H9 (cell line): ENCODE results near the gene POFUT2. TPM values are rescaled to one million over a fixed set of nuclear protein-coding genes. Genes with fewer than 3 reads are reported as not detected.

Experiments used
- DNase-seq: peaks from one replicate; pipeline ENCODE4 v3.0.0-alpha.2; 2017
- H2AFZ ChIP-seq: one replicate; pipeline ENCODE4 v1.6.1; 2013; ENCODE audit warnings: mild to moderate bottlenecking, low read length, control low read depth, moderate library complexity
- H2AK5ac ChIP-seq: 2 replicates; pipeline ENCODE4 v1.6.1; 2013; ENCODE audit warnings: low read length, control low read depth, mixed read lengths; ENCODE audit not compliant: insufficient read length
- H2BK120ac ChIP-seq: one replicate; pipeline ENCODE4 v1.6.1; 2013; ENCODE audit warnings: low read depth, mild to moderate bottlenecking, low read length, control low read depth, inconsistent platforms; ENCODE audit not compliant: poor library complexity, severe bottlenecking
- H2BK12ac ChIP-seq: 2 replicates; pipeline ENCODE4 v1.6.1; 2013; ENCODE audit warnings: low read length, control low read depth, mixed read lengths, low read depth; ENCODE audit not compliant: insufficient read length
- H2BK15ac ChIP-seq: 2 replicates; pipeline ENCODE4 v1.6.1; 2013; ENCODE audit warnings: low read depth, low read length, control low read depth
- H2BK20ac ChIP-seq: one replicate; pipeline ENCODE4 v1.6.1; 2013; ENCODE audit warnings: low read depth, mild to moderate bottlenecking, low read length, control low read depth, inconsistent platforms; ENCODE audit not compliant: poor library complexity, severe bottlenecking
- H2BK5ac ChIP-seq: 2 replicates; pipeline ENCODE4 v1.6.1; 2013; ENCODE audit warnings: low read length, control low read depth, mixed read lengths; ENCODE audit not compliant: insufficient read length
- H3K14ac ChIP-seq: 2 replicates; pipeline ENCODE4 v1.6.1; 2013; ENCODE audit warnings: low read length, control low read depth; ENCODE audit not compliant: insufficient read depth
- H3K18ac ChIP-seq: 2 replicates; pipeline ENCODE4 v1.6.1; 2013; ENCODE audit warnings: low read depth, mild to moderate bottlenecking, mixed read lengths, low read length, control low read depth; ENCODE audit not compliant: insufficient read length
- H3K23ac ChIP-seq: 2 replicates; pipeline ENCODE4 v1.6.1; 2013; ENCODE audit warnings: low read length, control low read depth, mixed read lengths, low read depth; ENCODE audit not compliant: insufficient read length
- H3K23me2 ChIP-seq: 2 replicates; pipeline ENCODE4 v1.6.1; 2013; ENCODE audit warnings: low read depth, mild to moderate bottlenecking, mixed read lengths, low read length, control low read depth; ENCODE audit not compliant: insufficient read length, poor library complexity, severe bottlenecking
- H3K27ac ChIP-seq: 2 replicates; pipeline ENCODE4 v1.5.1; 2013; ENCODE audit warnings: low read length, control low read depth, mixed read lengths, low read depth; ENCODE audit not compliant: insufficient read length
- H3K27me3 ChIP-seq: 2 replicates; pipeline ENCODE4 v1.6.1; 2013; ENCODE audit warnings: low read length, control low read depth, inconsistent platforms; ENCODE audit not compliant: insufficient read depth
- H3K4ac ChIP-seq: 2 replicates; pipeline ENCODE4 v1.6.1; 2013; ENCODE audit warnings: low read depth, mild to moderate bottlenecking, control low read depth, inconsistent platforms, low read length, moderate library complexity
- H3K4me1 ChIP-seq: 2 replicates; pipeline ENCODE4 v1.6.1; 2013; ENCODE audit warnings: low read length, control low read depth, inconsistent platforms; ENCODE audit not compliant: insufficient read depth
- H3K4me2 ChIP-seq: 2 replicates; pipeline ENCODE4 v1.6.1; 2013; ENCODE audit warnings: low read length, control low read depth, mixed read lengths; ENCODE audit not compliant: insufficient read length, insufficient read depth
- H3K56ac ChIP-seq: 2 replicates; pipeline ENCODE4 v1.6.1; 2013; ENCODE audit warnings: low read depth, mild to moderate bottlenecking, mixed read lengths, low read length, control low read depth; ENCODE audit not compliant: insufficient read length
- H3K79me1 ChIP-seq: 2 replicates; pipeline ENCODE4 v1.6.1; 2013; ENCODE audit warnings: low read depth, mild to moderate bottlenecking, moderate library complexity, low read length, control low read depth, inconsistent platforms; ENCODE audit not compliant: insufficient read depth, poor library complexity, severe bottlenecking
- H3K79me2 ChIP-seq: 2 replicates; pipeline ENCODE4 v1.6.1; 2013; ENCODE audit warnings: low read length, control low read depth, inconsistent platforms; ENCODE audit not compliant: insufficient read depth
- H3K9ac ChIP-seq: 2 replicates; pipeline ENCODE4 v1.6.1; 2013; ENCODE audit warnings: low read length, control low read depth, mixed read lengths; ENCODE audit not compliant: insufficient read length; ENCODE audit errors: extremely low read depth
- H3K9me3 ChIP-seq: one replicate; pipeline ENCODE4 v1.6.1; 2013; ENCODE audit warnings: low read depth, low read length, inconsistent platforms; ENCODE audit not compliant: control insufficient read depth
- H3T11ph ChIP-seq: one replicate; pipeline ENCODE4 v1.6.1; 2013; ENCODE audit warnings: mild to moderate bottlenecking, low read length, control low read depth, inconsistent platforms
- H4K20me1 ChIP-seq: one replicate; pipeline ENCODE4 v1.6.1; 2013; ENCODE audit not compliant: control insufficient read depth, insufficient read length, insufficient read depth
- H4K5ac ChIP-seq: 2 replicates; pipeline ENCODE4 v1.6.1; 2013; ENCODE audit warnings: low read depth, mild to moderate bottlenecking, mixed read lengths, low read length, control low read depth; ENCODE audit not compliant: insufficient read length
- H4K8ac ChIP-seq: replicated peaks from 2 replicates; pipeline ENCODE4 v1.6.1; 2013; ENCODE audit warnings: low read length, control low read depth, mixed read lengths, low read depth; ENCODE audit not compliant: insufficient read length
- H4K91ac ChIP-seq: 2 replicates; pipeline ENCODE4 v1.6.1; 2013; ENCODE audit warnings: low read depth, mild to moderate bottlenecking, moderate library complexity, mixed read lengths, low read length, control low read depth; ENCODE audit not compliant: insufficient read length
- H3K27ac Mint-ChIP-seq, 3 experiments: 2 replicates in 2 of 3; 3 replicates in 1 of 3; pipeline ENCODE4 v1.8.0; 2020 to 2021; ENCODE audit warnings: mixed read lengths in 3 of 3, mild to moderate bottlenecking in 1 of 3, moderate library complexity in 1 of 3
- H3K27me3 Mint-ChIP-seq: 2 replicates; pipeline ENCODE4 v1.8.0; 2021; ENCODE audit warnings: low read depth, mild to moderate bottlenecking, moderate library complexity, mixed read lengths
- H3K36me3 Mint-ChIP-seq, 3 experiments: 2 replicates in 2 of 3; 3 replicates in 1 of 3; pipeline ENCODE4 v1.8.0; 2020 to 2021; ENCODE audit warnings: low read depth in 3 of 3, mixed read lengths in 3 of 3; ENCODE audit not compliant: insufficient read depth in 1 of 3
- H3K4me1 Mint-ChIP-seq, 2 experiments: 2 replicates each; pipeline ENCODE4 v1.8.0; 2020; ENCODE audit warnings: mixed read lengths in 2 of 2
- H3K4me3 Mint-ChIP-seq, 2 experiments: 2 replicates in 1 of 2; 3 replicates in 1 of 2; pipeline ENCODE4 v1.8.0; 2020 to 2021; ENCODE audit warnings: mild to moderate bottlenecking in 2 of 2, mixed read lengths in 2 of 2, moderate library complexity in 1 of 2
- H3K9me3 Mint-ChIP-seq, 2 experiments: 2 replicates in 1 of 2; 3 replicates in 1 of 2; pipeline ENCODE4 v1.8.0; 2020; ENCODE audit warnings: mild to moderate bottlenecking in 2 of 2, mixed read lengths in 2 of 2, moderate library complexity in 1 of 2
- WGBS: extraction: QIAGEN DNeasy Blood & Tissue Kit; methylation state at CpG from one replicate; pipeline ENCODE4 v1.1.7; 2013; ENCODE audit warnings: missing lambda C conversion rate, low lambda C conversion rate, mixed read lengths; ENCODE audit not compliant: insufficient read length; ENCODE audit errors: extremely low coverage; 5-methylcytosine and 5-hydroxymethylcytosine counted together
- total RNA-seq: library from RNA; stranded (reverse); gene quantifications from 2 replicates; pipeline ENCODE4 v1.2.1, GENCODE V29; 2021
- TF ChIP-seq, protein P1 (sequence below): fragments of 200-600 bp; sonication (generic); conservative IDR thresholded peaks from 3 replicates; pipeline ENCODE4 v1.8.0; 2021; ENCODE audit warnings: antibody characterized with exemption, mild to moderate bottlenecking

The POFUT2 gene
- total RNA-seq, 1 experiment from 2014 or later = 34.8 TPM

- peaks cover 2% of the 10 kb centered on the region for H3K23me2 ChIP-seq
- H2AK5ac ChIP-seq = no peak overlapping the region
- no peak overlapping the region for H4K5ac ChIP-seq
- Mint-ChIP-seq H3K9me3 (peaks cover 10 to 17% of the 10 kb centered on the region in 2 experiments), H3K4me3 (peak overlapping the region; percentile 33 to 71; a peak in 4 of 5 replicates), H3K27me3 (peaks cover 17% of the 10 kb centered on the region), H3K36me3 (peaks cover 2 to 18% (median 6%) of the 10 kb centered on the region in 3 experiments; a peak in 6 of 7 replicates), H3K27ac (peak overlapping the region in 1 of 3 experiments; percentile 38; a peak in 1 of 7 replicates), H3K4me1 (peaks cover 17 to 18% of the 10 kb centered on the region in 2 experiments)
- H3K27ac ChIP-seq = no peak overlapping the region
- no peak overlapping the region for H2BK5ac ChIP-seq
- no peak overlapping the region for H3T11ph ChIP-seq
- no peak overlapping the region for H3K18ac ChIP-seq
- no peak overlapping the region for H2BK12ac ChIP-seq
- H3K27me3 ChIP-seq = no peaks in the 10 kb centered on the region
- H3K79me2 ChIP-seq = no peaks in the 10 kb centered on the region
- no peaks in the 10 kb centered on the region for H3K4me1 ChIP-seq
- H3K79me1 ChIP-seq = no peaks in the 10 kb centered on the region
- no peak overlapping the region for H3K4ac ChIP-seq
- H4K20me1 ChIP-seq = no peaks in the 10 kb centered on the region
- no peak overlapping the region for H4K8ac ChIP-seq
- no peak overlapping the region for H2BK120ac ChIP-seq
- H4K91ac ChIP-seq = no peak overlapping the region
- H3K14ac ChIP-seq = no peak overlapping the region; the same call in 1 of the 2 replicates
- WGBS = no CpG with 5 or more reads among the region's 14 CpGs
- H2BK15ac ChIP-seq = no peak overlapping the region
- H3K4me2 ChIP-seq = peak overlapping the region; percentile 45
- H3K56ac ChIP-seq = no peak overlapping the region
- no peak overlapping the region for H2AFZ ChIP-seq
- peak; percentile 48 for DNase-seq
- H3K9me3 ChIP-seq = no peaks in the 10 kb centered on the region
- no peak overlapping the region for H2BK20ac ChIP-seq
- no peak overlapping the region for H3K9ac ChIP-seq
- TF ChIP-seq, protein P1, sequence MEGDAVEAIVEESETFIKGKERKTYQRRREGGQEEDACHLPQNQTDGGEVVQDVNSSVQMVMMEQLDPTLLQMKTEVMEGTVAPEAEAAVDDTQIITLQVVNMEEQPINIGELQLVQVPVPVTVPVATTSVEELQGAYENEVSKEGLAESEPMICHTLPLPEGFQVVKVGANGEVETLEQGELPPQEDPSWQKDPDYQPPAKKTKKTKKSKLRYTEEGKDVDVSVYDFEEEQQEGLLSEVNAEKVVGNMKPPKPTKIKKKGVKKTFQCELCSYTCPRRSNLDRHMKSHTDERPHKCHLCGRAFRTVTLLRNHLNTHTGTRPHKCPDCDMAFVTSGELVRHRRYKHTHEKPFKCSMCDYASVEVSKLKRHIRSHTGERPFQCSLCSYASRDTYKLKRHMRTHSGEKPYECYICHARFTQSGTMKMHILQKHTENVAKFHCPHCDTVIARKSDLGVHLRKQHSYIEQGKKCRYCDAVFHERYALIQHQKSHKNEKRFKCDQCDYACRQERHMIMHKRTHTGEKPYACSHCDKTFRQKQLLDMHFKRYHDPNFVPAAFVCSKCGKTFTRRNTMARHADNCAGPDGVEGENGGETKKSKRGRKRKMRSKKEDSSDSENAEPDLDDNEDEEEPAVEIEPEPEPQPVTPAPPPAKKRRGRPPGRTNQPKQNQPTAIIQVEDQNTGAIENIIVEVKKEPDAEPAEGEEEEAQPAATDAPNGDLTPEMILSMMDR = no peak
- H3K23ac ChIP-seq = no peak overlapping the region
Observed at GRCh38 chr21:45248893-45249381, 38.8 kb downstream of the POFUT2 start.
